Activated CD8-positive, alpha-beta memory T cell treated with anti-CD3 and anti-CD28 coated beads for 36 hours (primary cell): ENCODE measurements around the gene EDIL3. TPM values are rescaled to one million over a fixed set of nuclear protein-coding genes. Genes with fewer than 3 reads are reported as not detected.

Source experiments
- CTCF ChIA-PET: fragments of 350-600 bp; sonication (Branson Sonifier 250); formaldehyde crosslinking; loops from one replicate; lab custom pipeline; 2021; ENCODE audit warnings: antibody characterized with exemption; lab: Charles Lee
- POLR2A ChIA-PET: fragments of 350-600 bp; sonication (Branson Sonifier 250); formaldehyde crosslinking; loops from one replicate; lab custom pipeline; 2021; ENCODE audit warnings: antibody characterized with exemption; lab: Charles Lee
- total RNA-seq, 2 experiments: library from RNA; stranded (reverse); gene quantifications; one replicate each; pipeline ENCODE4 v1.2.3, GENCODE V29; 2021

EDIL3 gene
- total RNA-seq, 2 experiments from 2014 or later = not detected

GRCh38 chr5:84017523-84018172, 367.0 kb downstream of the EDIL3 start:
- ChIA-PET POLR2A (no interaction called here), CTCF (no interaction called here)

GRCh38 chr5:84016085-84016484, 368.6 kb downstream of the EDIL3 start:
- CTCF ChIA-PET = no interaction called here
- POLR2A ChIA-PET = no interaction called here

GRCh38 chr5:84014966-84015365, 369.7 kb downstream of the EDIL3 start:
- ChIA-PET CTCF (no interaction called here), POLR2A (no interaction called here)

- ChIA-PET POLR2A (no interaction called here), CTCF (no interaction called here)
These were observed 390.9 kb downstream of the EDIL3 start for GRCh38 chr5:83993803-83994202.

GRCh38 chr5:83991566-83992224, 393.0 kb downstream of the EDIL3 start:
- ChIA-PET POLR2A (no interaction called here), CTCF (no interaction called here)

- CTCF ChIA-PET = no interaction called here
These were observed 396.4 kb downstream of the EDIL3 start for GRCh38 chr5:83988293-83988685.

GRCh38 chr5:83987513-83988292, 397.0 kb downstream of the EDIL3 start:
- CTCF ChIA-PET = no interaction called here
- POLR2A ChIA-PET = no interaction called here

More at GRCh38 chr5:83988293-83988685, 396.4 kb downstream of the EDIL3 start:
- POLR2A ChIA-PET = no interaction called here

GRCh38 chr5:83983852-83984251, 400.8 kb downstream of the EDIL3 start:
- ChIA-PET POLR2A (no interaction called here), CTCF (no interaction called here)

GRCh38 chr5:83973925-83974815, 410.5 kb downstream of the EDIL3 start:
- CTCF ChIA-PET = no interaction called here

GRCh38 chr5:83972909-83973308, 411.8 kb downstream of the EDIL3 start:
- POLR2A ChIA-PET = no interaction called here
- CTCF ChIA-PET = no interaction called here

More at GRCh38 chr5:83973925-83974815, 410.5 kb downstream of the EDIL3 start:
- POLR2A ChIA-PET = no interaction called here

- CTCF ChIA-PET = no interaction called here
- POLR2A ChIA-PET = no interaction called here
These were observed 412.4 kb downstream of the EDIL3 start for GRCh38 chr5:83972236-83972635.

GRCh38 chr5:83967417-83967816, 417.3 kb downstream of the EDIL3 start:
- ChIA-PET POLR2A (no interaction called here), CTCF (no interaction called here)

GRCh38 chr5:83965441-83965840, 419.2 kb downstream of the EDIL3 start:
- CTCF ChIA-PET = no interaction called here
- POLR2A ChIA-PET = no interaction called here

GRCh38 chr5:83964271-83964670, 420.4 kb downstream of the EDIL3 start:
- ChIA-PET CTCF (no interaction called here), POLR2A (no interaction called here)

GRCh38 chr5:83957188-83957587, 427.5 kb downstream of the EDIL3 start:
- ChIA-PET CTCF (no interaction called here), POLR2A (no interaction called here)

GRCh38 chr5:83956386-83956785, 428.3 kb downstream of the EDIL3 start:
- ChIA-PET CTCF (no interaction called here), POLR2A (no interaction called here)

GRCh38 chr5:83955916-83956315, 428.8 kb downstream of the EDIL3 start:
- ChIA-PET POLR2A (no interaction called here), CTCF (no interaction called here)

GRCh38 chr5:83947763-83948162, 436.9 kb downstream of the EDIL3 start:
- CTCF ChIA-PET = no interaction called here
- POLR2A ChIA-PET = no interaction called here

- CTCF ChIA-PET = no interaction called here
- POLR2A ChIA-PET = no interaction called here
These were observed 438.2 kb downstream of the EDIL3 start for GRCh38 chr5:83946516-83946915.

GRCh38 chr5:83942155-83942554, 442.5 kb downstream of the EDIL3 start:
- ChIA-PET CTCF (no interaction called here), POLR2A (no interaction called here)
